Peyer's patch (tissue), 4 donors: Measurements from ENCODE around the gene ADISSP. TPM values are rescaled to one million over a fixed set of nuclear protein-coding genes. Genes with fewer than 3 reads are reported as not detected.

ENCODE experiments used
- DNase-seq, 3 donors: peaks; one replicate each; pipeline ENCODE4 v3.0.0-alpha.2; 2017 to 2019
- H3K27ac ChIP-seq, 4 donors: fragments of 200-600 bp; sonication (generic); one replicate each; pipeline ENCODE4 v1.5.1; 2016 to 2019
- H3K27me3 ChIP-seq, 2 donors: fragments of 200-600 bp; sonication (generic); one replicate each; pipeline ENCODE4 v1.5.1; 2019
- H3K36me3 ChIP-seq, 3 donors: fragments of 200-600 bp; sonication (generic); one replicate each; pipeline ENCODE4 v1.5.1; 2016 to 2019
- H3K4me1 ChIP-seq, 4 donors: fragments of 200-600 bp; sonication (generic); one replicate each; pipeline ENCODE4 v1.5.1; 2016 to 2019
- H3K4me3 ChIP-seq, 4 donors: fragments of 200-600 bp; sonication (generic); 1 replicate in 3 of 4; 2 replicates in 1 of 4; pipeline ENCODE4 v1.5.1; 2016 to 2019; ENCODE audit warnings: mild to moderate bottlenecking in 1 of 4
- H3K9me3 ChIP-seq, 4 donors: fragments of 200-600 bp; sonication (generic); one replicate each; pipeline ENCODE4 v1.5.1; 2016 to 2019; ENCODE audit warnings: mild to moderate bottlenecking in 1 of 4
- POLR2A ChIP-seq, 2 donors: fragments of 450-650 bp; IDR thresholded peaks; one replicate each; pipeline ENCODE4 v1.5.1; 2017; ENCODE audit warnings: antibody characterized with exemption in 2 of 2, mild to moderate bottlenecking in 2 of 2, moderate library complexity in 2 of 2
- total RNA-seq, 4 donors: library from RNA; depleted of rRNA; stranded (reverse); fragments of >200 nt; gene quantifications; one replicate each; pipeline ENCODE4 v1.1.0, GENCODE V29; 2016
- TF ChIP-seq, protein P1 (sequence below), 6 experiments: fragments of 450-650 bp in 4 of 6; fragments of 200-600 bp in 2 of 6; sonication (generic) in 1 of 6; IDR thresholded peaks; one replicate each; pipeline ENCODE4 v1.5.1; 2017 to 2019; ENCODE audit warnings: antibody characterized with exemption in 6 of 6, mild to moderate bottlenecking in 3 of 6, moderate library complexity in 1 of 6

The ADISSP gene
- total RNA-seq, 4 donors from 2014 or later: 7.4 to 13.2 (median 10.2) TPM

DNA sequence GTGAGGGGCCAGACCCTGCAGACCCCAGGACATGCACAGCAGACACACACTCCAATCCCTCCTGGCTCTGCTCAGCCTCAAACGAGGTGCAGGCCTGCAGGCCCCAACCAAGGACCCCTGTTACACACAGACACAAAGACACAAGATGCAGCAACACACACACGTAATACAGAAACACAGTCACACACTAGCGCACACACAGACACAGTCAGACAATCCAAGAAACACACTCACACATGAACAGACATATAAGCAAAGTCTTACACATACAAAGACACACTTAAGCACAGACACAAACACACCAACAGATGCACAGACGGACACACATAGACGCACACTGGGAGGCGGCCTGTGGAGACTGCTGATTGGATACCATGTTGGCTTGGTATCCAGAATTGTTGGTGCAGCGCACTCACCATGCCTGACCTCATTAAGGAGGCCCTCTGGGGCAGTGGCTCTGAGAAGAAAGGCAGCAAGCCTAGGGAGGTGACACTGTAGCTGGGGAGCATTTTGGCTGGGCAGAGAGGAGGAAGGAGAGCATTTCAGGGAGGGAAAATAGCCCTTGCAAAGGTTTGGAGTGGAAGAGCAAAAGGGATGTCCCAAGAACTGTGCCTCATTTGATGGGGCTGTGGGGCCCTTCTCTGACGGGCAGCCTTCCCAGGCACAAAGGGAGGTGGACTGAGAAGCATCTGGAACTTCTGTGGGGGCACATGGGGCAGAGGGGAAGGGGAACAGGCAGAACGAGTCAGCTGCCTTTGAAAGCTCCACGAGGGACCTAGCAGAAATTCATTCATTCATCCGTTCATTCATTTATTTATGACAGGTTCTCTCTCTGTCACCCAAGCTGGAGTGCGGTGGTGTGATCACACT lies 36.5 kb downstream of the ADISSP start:
- Histone ChIP-seq H3K4me3 (no peak overlapping the region), H3K9me3 (no peaks in the 10 kb centered on the region), H3K27me3 (peaks cover 0 to 5% of the 10 kb centered on the region in 2 donors), H3K36me3 (no peaks in the 10 kb centered on the region), H3K27ac (no peak overlapping the region), H3K4me1 (peaks cover 0 to 20% (median 0%) of the 10 kb centered on the region in 4 donors)
- no peak for DNase-seq
- no peak for TF ChIP-seq POLR2A (IDR thresholded peaks at IDR 0.05)
- TF ChIP-seq, protein P1, sequence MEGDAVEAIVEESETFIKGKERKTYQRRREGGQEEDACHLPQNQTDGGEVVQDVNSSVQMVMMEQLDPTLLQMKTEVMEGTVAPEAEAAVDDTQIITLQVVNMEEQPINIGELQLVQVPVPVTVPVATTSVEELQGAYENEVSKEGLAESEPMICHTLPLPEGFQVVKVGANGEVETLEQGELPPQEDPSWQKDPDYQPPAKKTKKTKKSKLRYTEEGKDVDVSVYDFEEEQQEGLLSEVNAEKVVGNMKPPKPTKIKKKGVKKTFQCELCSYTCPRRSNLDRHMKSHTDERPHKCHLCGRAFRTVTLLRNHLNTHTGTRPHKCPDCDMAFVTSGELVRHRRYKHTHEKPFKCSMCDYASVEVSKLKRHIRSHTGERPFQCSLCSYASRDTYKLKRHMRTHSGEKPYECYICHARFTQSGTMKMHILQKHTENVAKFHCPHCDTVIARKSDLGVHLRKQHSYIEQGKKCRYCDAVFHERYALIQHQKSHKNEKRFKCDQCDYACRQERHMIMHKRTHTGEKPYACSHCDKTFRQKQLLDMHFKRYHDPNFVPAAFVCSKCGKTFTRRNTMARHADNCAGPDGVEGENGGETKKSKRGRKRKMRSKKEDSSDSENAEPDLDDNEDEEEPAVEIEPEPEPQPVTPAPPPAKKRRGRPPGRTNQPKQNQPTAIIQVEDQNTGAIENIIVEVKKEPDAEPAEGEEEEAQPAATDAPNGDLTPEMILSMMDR (IDR thresholded peaks at IDR 0.05): no peak

DNA sequence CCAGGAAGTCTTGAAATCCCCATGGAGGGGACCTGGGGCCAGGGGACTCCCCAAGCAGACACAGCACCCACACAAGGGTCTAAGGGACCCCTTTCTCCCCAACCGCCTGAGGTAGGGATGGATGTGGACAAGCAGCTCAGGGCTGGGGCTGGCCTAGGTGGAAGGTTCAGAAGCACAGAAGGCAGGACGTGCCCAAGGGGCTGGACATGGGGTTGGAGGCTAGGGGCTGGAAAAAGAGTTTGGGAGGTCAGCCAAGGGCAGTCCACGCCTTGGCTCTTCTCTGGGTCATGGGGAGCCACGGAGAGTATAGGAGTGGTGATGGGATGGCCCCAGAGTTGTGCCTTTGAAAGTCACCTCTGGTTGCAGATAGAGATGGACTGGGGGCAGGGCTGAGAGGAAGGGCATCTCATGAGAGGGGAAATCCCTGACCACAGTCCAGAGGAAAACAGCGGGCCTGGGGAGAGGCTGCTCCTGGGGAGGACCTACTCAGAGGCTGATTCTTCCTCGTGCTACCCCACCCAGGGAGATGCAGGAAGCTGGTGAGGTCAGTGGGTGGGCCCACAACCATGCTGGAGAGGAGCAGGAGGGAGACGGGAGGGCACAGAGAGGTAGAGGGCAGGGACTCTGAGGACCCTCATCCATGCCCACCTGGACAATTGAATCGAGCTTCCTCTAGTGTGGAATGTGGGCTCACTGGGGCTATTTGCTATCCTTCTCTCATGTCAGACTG lies 37.6 kb downstream of the ADISSP start:
- Histone ChIP-seq H3K4me3 (no peak overlapping the region), H3K27ac (no peak overlapping the region), H3K4me1 (peaks cover 0 to 14% (median 0%) of the 10 kb centered on the region in 4 donors), H3K9me3 (no peaks in the 10 kb centered on the region), H3K27me3 (peaks cover 0 to 5% of the 10 kb centered on the region in 2 donors), H3K36me3 (no peaks in the 10 kb centered on the region)
- no peak for DNase-seq
- no peak for TF ChIP-seq POLR2A (IDR thresholded peaks at IDR 0.05)
- TF ChIP-seq, protein P1 (IDR thresholded peaks at IDR 0.05): no peak

DNA sequence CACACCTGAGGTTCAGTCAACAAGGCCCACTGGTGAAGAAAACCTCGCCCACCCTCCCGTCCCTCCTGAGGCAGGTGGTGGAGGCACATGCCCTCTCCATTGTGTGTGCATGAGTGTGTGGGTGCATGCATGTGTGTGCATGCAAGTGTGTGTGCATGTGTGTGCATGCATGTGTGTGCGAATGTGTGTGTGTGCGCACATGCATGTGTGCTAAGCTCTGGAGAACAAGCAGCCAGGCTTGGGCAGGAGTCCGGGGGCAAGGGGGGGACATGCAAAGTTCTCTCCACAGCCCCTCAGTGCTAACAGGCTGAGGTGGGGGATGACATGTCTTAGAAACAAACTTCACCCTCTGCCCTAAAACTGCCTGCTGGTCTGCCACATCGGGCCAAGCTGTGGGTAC lies 38.2 kb downstream of the ADISSP start:
- Histone ChIP-seq H3K9me3 (no peaks in the 10 kb centered on the region), H3K36me3 (no peaks in the 10 kb centered on the region), H3K27ac (no peak overlapping the region), H3K4me3 (no peak overlapping the region), H3K4me1 (peaks cover 0 to 13% (median 0%) of the 10 kb centered on the region in 4 donors), H3K27me3 (peaks cover 0 to 5% of the 10 kb centered on the region in 2 donors)
- TF ChIP-seq POLR2A (IDR thresholded peaks at IDR 0.05): no peak
- TF ChIP-seq, protein P1 (IDR thresholded peaks at IDR 0.05): no peak
- no peak for DNase-seq

DNA sequence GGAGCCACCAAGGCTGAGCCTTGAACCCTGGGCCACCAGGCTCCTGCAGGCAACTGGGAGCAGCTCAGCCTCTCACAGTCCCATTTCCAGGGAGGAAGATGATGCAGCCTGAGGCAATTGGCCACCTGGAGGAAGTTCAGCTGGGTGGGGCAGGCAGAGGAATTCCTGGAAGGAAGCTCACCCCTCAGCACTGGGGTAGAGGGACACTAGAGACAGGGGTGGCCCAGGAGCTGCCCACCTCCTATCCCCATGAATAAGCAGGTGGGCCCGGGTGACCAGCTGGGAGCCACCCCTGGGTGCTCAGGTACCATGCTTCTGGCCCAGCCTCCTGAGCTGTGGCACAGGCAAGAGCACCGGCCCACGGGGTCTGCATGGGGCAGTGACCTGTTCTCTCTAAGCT lies 38.7 kb downstream of the ADISSP start:
- no peaks in the 10 kb centered on the region for H3K9me3 ChIP-seq
- TF ChIP-seq, protein P1 (IDR thresholded peaks at IDR 0.05): no peak
- H3K4me3 ChIP-seq: no peak overlapping the region
- H3K27ac ChIP-seq: no peak overlapping the region
- H3K27me3 ChIP-seq: peaks cover 0 to 5% of the 10 kb centered on the region in 2 donors
- H3K4me1 ChIP-seq: peaks cover 0 to 8% (median 0%) of the 10 kb centered on the region in 4 donors
- DNase-seq: no peak
- H3K36me3 ChIP-seq: no peaks in the 10 kb centered on the region

DNA sequence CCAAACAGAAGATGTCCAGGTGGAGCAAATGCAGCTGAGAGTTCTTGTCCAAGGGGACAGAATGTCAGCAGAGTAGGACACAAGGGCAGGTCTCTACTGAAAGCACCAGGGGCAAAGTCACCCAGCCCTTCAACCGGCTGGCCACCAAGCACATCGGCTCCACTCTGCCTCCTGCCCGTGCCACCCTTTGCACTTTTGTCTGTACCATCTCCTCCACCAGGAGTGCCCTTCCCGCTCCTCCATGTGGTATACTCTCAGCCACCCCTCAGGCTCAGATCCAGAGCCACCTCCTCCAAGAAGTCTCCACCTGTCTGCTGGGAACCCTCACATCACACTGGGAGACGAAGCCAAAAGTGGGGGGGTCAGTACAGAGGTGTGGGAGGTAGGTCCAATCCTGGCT lies 39.2 kb downstream of the ADISSP start:
- Histone ChIP-seq H3K36me3 (no peaks in the 10 kb centered on the region), H3K27ac (no peak overlapping the region), H3K4me3 (no peak overlapping the region), H3K27me3 (peaks cover 0 to 5% of the 10 kb centered on the region in 2 donors), H3K9me3 (no peaks in the 10 kb centered on the region), H3K4me1 (peaks cover 0 to 4% (median 0%) of the 10 kb centered on the region in 4 donors)
- TF ChIP-seq POLR2A (IDR thresholded peaks at IDR 0.05): no peak
- no peak for DNase-seq
